ENCODE measurements around the gene ARL15.

ARL15 gene

DNA sequence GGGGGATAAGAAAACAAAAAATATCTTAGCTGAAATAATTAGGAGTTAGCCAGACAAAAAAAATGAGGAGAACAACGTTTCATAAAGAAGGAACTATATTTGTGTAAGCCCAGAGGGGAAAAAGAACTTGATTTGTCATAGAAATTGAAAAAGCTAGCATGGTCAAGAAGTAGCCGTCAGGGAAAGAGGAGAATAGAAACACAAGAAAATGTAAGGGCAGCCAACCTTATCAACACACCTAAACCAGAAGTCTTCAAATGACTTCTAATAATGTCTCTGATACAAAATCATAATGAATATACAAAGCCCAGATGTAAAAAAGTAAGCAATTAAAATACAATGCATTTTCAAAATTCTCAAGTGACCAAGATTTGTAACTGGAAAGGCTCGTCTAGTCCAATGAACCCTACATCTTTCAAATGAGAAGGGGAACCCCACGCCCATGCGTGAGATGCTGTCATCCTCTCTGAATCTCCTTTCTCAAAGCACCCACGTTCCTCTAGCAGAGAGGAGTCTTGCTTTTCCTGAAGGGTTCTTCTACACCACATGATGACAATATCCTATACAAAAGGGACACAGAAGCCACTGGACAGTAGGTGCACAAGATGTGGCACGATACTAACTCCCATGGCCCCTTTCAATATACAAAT is 103.7 kb downstream of the ARL15 start:
- H2AFZ ChIP-seq (ENCODE audit: low read depth, low read length) = no peak overlapping the region
- no peak overlapping the region for H3K9ac ChIP-seq (ENCODE audit: low read length)
- TF ChIP-seq EZH2phosphoT487 (IDR thresholded peaks at IDR 0.05; ENCODE audit: low read depth) = no peak
- TF ChIP-seq, protein P1, sequence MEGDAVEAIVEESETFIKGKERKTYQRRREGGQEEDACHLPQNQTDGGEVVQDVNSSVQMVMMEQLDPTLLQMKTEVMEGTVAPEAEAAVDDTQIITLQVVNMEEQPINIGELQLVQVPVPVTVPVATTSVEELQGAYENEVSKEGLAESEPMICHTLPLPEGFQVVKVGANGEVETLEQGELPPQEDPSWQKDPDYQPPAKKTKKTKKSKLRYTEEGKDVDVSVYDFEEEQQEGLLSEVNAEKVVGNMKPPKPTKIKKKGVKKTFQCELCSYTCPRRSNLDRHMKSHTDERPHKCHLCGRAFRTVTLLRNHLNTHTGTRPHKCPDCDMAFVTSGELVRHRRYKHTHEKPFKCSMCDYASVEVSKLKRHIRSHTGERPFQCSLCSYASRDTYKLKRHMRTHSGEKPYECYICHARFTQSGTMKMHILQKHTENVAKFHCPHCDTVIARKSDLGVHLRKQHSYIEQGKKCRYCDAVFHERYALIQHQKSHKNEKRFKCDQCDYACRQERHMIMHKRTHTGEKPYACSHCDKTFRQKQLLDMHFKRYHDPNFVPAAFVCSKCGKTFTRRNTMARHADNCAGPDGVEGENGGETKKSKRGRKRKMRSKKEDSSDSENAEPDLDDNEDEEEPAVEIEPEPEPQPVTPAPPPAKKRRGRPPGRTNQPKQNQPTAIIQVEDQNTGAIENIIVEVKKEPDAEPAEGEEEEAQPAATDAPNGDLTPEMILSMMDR (IDR thresholded peaks at IDR 0.05; ENCODE audit: low read depth, low read length) = no peak
- no peaks in the 10 kb centered on the region for H3K36me3 ChIP-seq (replicated peaks; ENCODE audit: low read depth, low read length)
- H3K9me3 ChIP-seq (ENCODE audit: insufficient read depth, low read length) = no peaks in the 10 kb centered on the region
- H3K79me2 ChIP-seq (ENCODE audit: low read length) = no peaks in the 10 kb centered on the region
- H3K27me3 ChIP-seq (ENCODE audit: low read depth, low read length) = no peaks in the 10 kb centered on the region
- no peak overlapping the region for H3K4me2 ChIP-seq (ENCODE audit: low read length)
- H4K20me1 ChIP-seq (ENCODE audit: insufficient read depth, low read length) = no peaks in the 10 kb centered on the region
- H3K27ac ChIP-seq (ENCODE audit: low read length) = no peak overlapping the region
- H3K4me3 ChIP-seq (ENCODE audit: low read length) = no peak overlapping the region
- H3K4me1 ChIP-seq (ENCODE audit: low read length) = no peaks in the 10 kb centered on the region

DNA sequence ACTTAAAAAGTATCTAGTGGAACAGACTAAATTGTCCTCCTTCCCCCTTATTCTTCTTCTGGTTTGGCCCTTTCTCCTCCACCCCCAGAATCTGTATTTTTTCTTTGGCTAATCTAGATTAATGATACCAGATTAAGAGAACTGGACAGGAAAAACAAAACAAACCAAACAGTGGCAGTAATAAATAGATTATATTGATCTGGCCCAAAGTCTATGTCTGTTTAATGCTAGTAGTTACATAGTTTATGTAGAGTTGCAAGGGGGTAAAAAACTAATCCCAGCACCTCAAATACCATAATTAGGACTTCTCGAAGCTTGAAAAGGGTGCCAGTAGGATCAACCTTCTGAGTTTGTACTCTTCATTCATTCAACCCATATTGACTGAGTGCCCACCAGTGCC is 104.5 kb downstream of the ARL15 start:
- Histone ChIP-seq H3K4me1 (ENCODE audit: low read length) (no peaks in the 10 kb centered on the region), H2AFZ (ENCODE audit: low read depth, low read length) (no peak overlapping the region), H3K27ac (ENCODE audit: low read length) (no peak overlapping the region), H3K36me3 (replicated peaks; ENCODE audit: low read depth, low read length) (no peaks in the 10 kb centered on the region), H3K9ac (ENCODE audit: low read length) (no peak overlapping the region), H3K4me2 (ENCODE audit: low read length) (no peak overlapping the region), H3K9me3 (ENCODE audit: insufficient read depth, low read length) (no peaks in the 10 kb centered on the region), H3K4me3 (ENCODE audit: low read length) (no peak overlapping the region), H3K27me3 (ENCODE audit: low read depth, low read length) (no peaks in the 10 kb centered on the region), H4K20me1 (ENCODE audit: insufficient read depth, low read length) (no peaks in the 10 kb centered on the region), H3K79me2 (ENCODE audit: low read length) (no peaks in the 10 kb centered on the region)
- no peak for TF ChIP-seq EZH2phosphoT487 (IDR thresholded peaks at IDR 0.05; ENCODE audit: low read depth)
- TF ChIP-seq, protein P1 (IDR thresholded peaks at IDR 0.05; ENCODE audit: low read depth, low read length) = no peak

DNA sequence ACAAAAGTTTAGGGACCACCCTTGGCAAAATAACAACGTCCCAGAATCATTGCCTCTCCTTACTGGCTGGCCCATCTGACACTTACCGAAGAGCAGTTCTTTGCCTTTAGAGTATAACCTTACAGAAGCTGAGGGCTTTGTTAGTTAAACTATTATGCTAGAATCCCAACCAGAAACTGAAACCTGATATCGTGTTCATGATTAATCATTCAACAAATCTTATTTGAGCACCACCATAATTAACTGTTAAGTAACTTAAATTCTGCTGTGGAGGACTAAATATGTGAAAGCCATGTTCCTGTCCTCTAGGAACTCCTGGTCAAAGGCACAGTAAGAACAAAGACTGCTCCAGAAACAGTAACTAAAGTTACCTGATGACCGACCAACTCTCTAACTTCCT is 104.9 kb downstream of the ARL15 start:
- Histone ChIP-seq H3K4me2 (ENCODE audit: low read length) (no peak overlapping the region), H4K20me1 (ENCODE audit: insufficient read depth, low read length) (no peaks in the 10 kb centered on the region), H3K9me3 (ENCODE audit: insufficient read depth, low read length) (no peaks in the 10 kb centered on the region), H3K27me3 (ENCODE audit: low read depth, low read length) (no peaks in the 10 kb centered on the region), H3K4me3 (ENCODE audit: low read length) (no peak overlapping the region), H3K36me3 (replicated peaks; ENCODE audit: low read depth, low read length) (no peaks in the 10 kb centered on the region), H3K4me1 (ENCODE audit: low read length) (no peaks in the 10 kb centered on the region), H2AFZ (ENCODE audit: low read depth, low read length) (no peak overlapping the region), H3K9ac (ENCODE audit: low read length) (no peak overlapping the region), H3K27ac (ENCODE audit: low read length) (no peak overlapping the region), H3K79me2 (ENCODE audit: low read length) (no peaks in the 10 kb centered on the region)
- no peak for TF ChIP-seq EZH2phosphoT487 (IDR thresholded peaks at IDR 0.05; ENCODE audit: low read depth)
- TF ChIP-seq, protein P1 (IDR thresholded peaks at IDR 0.05; ENCODE audit: low read depth, low read length) = no peak

DNA sequence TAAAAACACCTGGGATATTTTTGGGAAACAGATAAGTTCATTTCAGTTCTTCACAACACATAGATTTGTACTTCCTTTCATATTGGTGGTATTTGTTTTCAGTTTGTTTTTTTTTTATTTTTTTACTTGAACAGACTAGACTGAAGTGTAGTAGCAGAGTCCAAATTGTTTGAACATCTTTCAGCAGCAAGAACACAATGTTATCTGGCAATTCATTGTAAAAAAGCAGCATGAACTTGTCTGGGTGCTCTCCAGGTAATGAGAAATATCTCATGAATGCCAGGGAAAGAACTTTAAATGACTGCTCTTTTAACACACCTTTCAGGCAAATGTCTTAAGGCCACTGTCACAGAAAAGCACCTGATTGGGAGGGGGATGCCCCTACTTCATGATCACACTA is 113.4 kb downstream of the ARL15 start:
- TF ChIP-seq, protein P1 (IDR thresholded peaks at IDR 0.05; ENCODE audit: low read depth, low read length) = no peak
- TF ChIP-seq EZH2phosphoT487 (IDR thresholded peaks at IDR 0.05; ENCODE audit: low read depth) = no peak
- Histone ChIP-seq H3K4me2 (ENCODE audit: low read length) (no peak overlapping the region), H3K36me3 (replicated peaks; ENCODE audit: low read depth, low read length) (no peaks in the 10 kb centered on the region), H3K79me2 (ENCODE audit: low read length) (no peaks in the 10 kb centered on the region), H2AFZ (ENCODE audit: low read depth, low read length) (no peak overlapping the region), H3K27ac (ENCODE audit: low read length) (no peak overlapping the region), H3K27me3 (ENCODE audit: low read depth, low read length) (no peaks in the 10 kb centered on the region), H3K4me1 (ENCODE audit: low read length) (peaks cover 13% of the 10 kb centered on the region), H3K9me3 (ENCODE audit: insufficient read depth, low read length) (no peaks in the 10 kb centered on the region), H4K20me1 (ENCODE audit: insufficient read depth, low read length) (no peaks in the 10 kb centered on the region), H3K4me3 (ENCODE audit: low read length) (no peak overlapping the region), H3K9ac (ENCODE audit: low read length) (no peak overlapping the region)

All from OCI-LY3 (cell line).